Measurements from ENCODE around the gene MTMR4.
"Not testable (repeated sequence)": the region's sequence is repeated elsewhere in the genome, so short reads cannot be mapped to it uniquely, and the experiment has no call there.

Gene MTMR4

GRCh38 chr17:58513965-58514769 lies at the start of gene MTMR4:
MTMR4 (minus strand) TSS chr17:58514638; CDS start chr17:58514407, 231 bp downstream.
- no peak for FAIRE-seq
- peak; percentile 45 for DNase-seq (ENCODE audit: low spot score)

GRCh38 chr17:58560511-58560910 lies 46.1 kb upstream of the MTMR4 start:
- DNase-seq (ENCODE audit: low spot score), result no peak
- no peak for FAIRE-seq

- FAIRE-seq (no peak), DNase-seq (ENCODE audit: low spot score) (no peak)
Observed at GRCh38 chr17:58557981-58558380, 43.5 kb upstream of the MTMR4 start.

- FAIRE-seq (no peak), DNase-seq (ENCODE audit: low spot score) (no peak)
Observed at GRCh38 chr17:58556833-58557250, 42.4 kb upstream of the MTMR4 start.

- not testable (repeated sequence) for FAIRE-seq
Observed at GRCh38 chr17:58555109-58555508, 40.7 kb upstream of the MTMR4 start.

GRCh38 chr17:58541249-58541648 lies 26.8 kb upstream of the MTMR4 start:
- DNase-seq (ENCODE audit: low spot score) (no peak), FAIRE-seq (no peak)

More at GRCh38 chr17:58555109-58555508, 40.7 kb upstream of the MTMR4 start:
- not testable (repeated sequence) for DNase-seq (ENCODE audit: low spot score)

- no peak for FAIRE-seq
- no peak for DNase-seq (ENCODE audit: low spot score)
Observed at GRCh38 chr17:58539698-58540097, 25.3 kb upstream of the MTMR4 start.

- DNase-seq (ENCODE audit: low spot score), result no peak
- no peak for FAIRE-seq
Observed at GRCh38 chr17:58538811-58539409, 24.5 kb upstream of the MTMR4 start.

- DNase-seq (ENCODE audit: low spot score) (no peak), FAIRE-seq (no peak)
Observed at GRCh38 chr17:58537266-58537665, 22.8 kb upstream of the MTMR4 start.

- no peak for FAIRE-seq
- DNase-seq (ENCODE audit: low spot score), result no peak
Observed at GRCh38 chr17:58536542-58536941, 22.1 kb upstream of the MTMR4 start.

GRCh38 chr17:58535431-58535830 lies 21.0 kb upstream of the MTMR4 start:
- no peak for FAIRE-seq
- no peak for DNase-seq (ENCODE audit: low spot score)

GRCh38 chr17:58534901-58535421 lies 20.5 kb upstream of the MTMR4 start:
- FAIRE-seq (no peak), DNase-seq (ENCODE audit: low spot score) (no peak)

GRCh38 chr17:58534331-58534730 lies 19.9 kb upstream of the MTMR4 start:
- no peak for DNase-seq (ENCODE audit: low spot score)
- FAIRE-seq, result no peak

- no peak for FAIRE-seq
- DNase-seq (ENCODE audit: low spot score), result no peak
Observed at GRCh38 chr17:58533616-58534188, 19.3 kb upstream of the MTMR4 start.

GRCh38 chr17:58532555-58532951 lies 18.1 kb upstream of the MTMR4 start:
- no peak for DNase-seq (ENCODE audit: low spot score)
- no peak for FAIRE-seq

- no peak for FAIRE-seq
- no peak for DNase-seq (ENCODE audit: low spot score)
Observed at GRCh38 chr17:58531661-58532554, 17.5 kb upstream of the MTMR4 start.

GRCh38 chr17:58531122-58531521 lies 16.7 kb upstream of the MTMR4 start:
- no peak for DNase-seq (ENCODE audit: low spot score)

GRCh38 chr17:58530655-58531054 lies 16.2 kb upstream of the MTMR4 start:
- DNase-seq (ENCODE audit: low spot score) (no peak), FAIRE-seq (no peak)

More at GRCh38 chr17:58531122-58531521, 16.7 kb upstream of the MTMR4 start:
- FAIRE-seq, result no peak

GRCh38 chr17:58529275-58529674 lies 14.8 kb upstream of the MTMR4 start:
- DNase-seq (ENCODE audit: low spot score) (no peak), FAIRE-seq (no peak)

- no peak for DNase-seq (ENCODE audit: low spot score)
- no peak for FAIRE-seq
Observed at GRCh38 chr17:58528443-58528842, 14.0 kb upstream of the MTMR4 start.

- FAIRE-seq, result no peak
- no peak for DNase-seq (ENCODE audit: low spot score)
Observed at GRCh38 chr17:58527949-58528348, 13.5 kb upstream of the MTMR4 start.
